Activated CD4-positive, alpha-beta T cell treated with anti-CD3 and anti-CD28 coated beads for 48 hours (primary cell): ENCODE data around the gene USP14.

Experiments used
- DNase-seq: peaks from one replicate; pipeline ENCODE4 v3.0.0-alpha.2; 2020

USP14 gene

GRCh38 chr18:160831-161570, 2.6 kb downstream of the USP14 start:
- no peak for DNase-seq

GRCh38 chr18:172361-172760, 14.0 kb downstream of the USP14 start:
- DNase-seq: no peak

GRCh38 chr18:179499-179898, 21.1 kb downstream of the USP14 start:
- no peak for DNase-seq

- DNase-seq: no peak
These were observed 23.4 kb downstream of the USP14 start for GRCh38 chr18:181711-182110.

GRCh38 chr18:183769-184168, 25.4 kb downstream of the USP14 start:
- no peak for DNase-seq

- no peak for DNase-seq
These were observed 30.9 kb downstream of the USP14 start for GRCh38 chr18:189254-189653.

GRCh38 chr18:191725-192124, 33.4 kb downstream of the USP14 start:
- DNase-seq: no peak

- DNase-seq: no peak
These were observed 34.4 kb downstream of the USP14 start for GRCh38 chr18:192801-193200.

- no peak for DNase-seq
These were observed 37.3 kb downstream of the USP14 start for GRCh38 chr18:195651-196050.

- DNase-seq: no peak
These were observed 40.9 kb downstream of the USP14 start for GRCh38 chr18:199214-199613.

- DNase-seq: no peak
These were observed 41.4 kb downstream of the USP14 start for GRCh38 chr18:199768-200167.

- no peak for DNase-seq
These were observed 51.7 kb downstream of the USP14 start for GRCh38 chr18:210075-210474.

- no peak for DNase-seq
These were observed 52.4 kb downstream of the USP14 start for GRCh38 chr18:210733-211132.

GRCh38 chr18:211582-211981, 53.2 kb downstream of the USP14 start:
- DNase-seq: no peak

GRCh38 chr18:212780-213179, 54.4 kb downstream of the USP14 start:
- no peak for DNase-seq

GRCh38 chr18:213505-213904, 55.1 kb downstream of the USP14 start:
- no peak for DNase-seq

GRCh38 chr18:213966-214365, 55.6 kb downstream of the USP14 start:
- DNase-seq: no peak

GRCh38 chr18:215448-216010, 57.2 kb downstream of the USP14 start:
- DNase-seq: no peak

- no peak for DNase-seq
These were observed 59.4 kb downstream of the USP14 start for GRCh38 chr18:217532-218336.

GRCh38 chr18:220708-221107, 62.4 kb downstream of the USP14 start:
- DNase-seq: no peak

GRCh38 chr18:225745-226144, 67.4 kb downstream of the USP14 start:
- no peak for DNase-seq

GRCh38 chr18:227374-227773, 69.0 kb downstream of the USP14 start:
- no peak for DNase-seq

- DNase-seq: no peak
These were observed 69.5 kb downstream of the USP14 start for GRCh38 chr18:227902-228301.

GRCh38 chr18:228586-228985, 70.2 kb downstream of the USP14 start:
- DNase-seq: no peak
